NCI-H2227 (cell line): ENCODE measurements around the gene KHDC3L.
A peak's percentile ranks its signal among the peaks of the same experiment; 100 is the strongest.

Experiments used
- DNase-seq: peaks from one replicate; lab custom pipeline; 2025; ENCODE audit not compliant: unreplicated experiment; lab: John Stamatoyannopoulos, UW

KHDC3L gene

GRCh38 chr6:73362358-73362757, at the start of gene KHDC3L:
KHDC3L (plus strand) TSS chr6:73362658; CDS start chr6:73362730, 72 bp downstream.
- DNase-seq = no peak

GRCh38 chr6:73314577-73315492, 47.6 kb upstream of the KHDC3L start:
- no peak for DNase-seq

- DNase-seq = no peak
Observed at GRCh38 chr6:73323323-73323722, 39.1 kb upstream of the KHDC3L start.

DNA sequence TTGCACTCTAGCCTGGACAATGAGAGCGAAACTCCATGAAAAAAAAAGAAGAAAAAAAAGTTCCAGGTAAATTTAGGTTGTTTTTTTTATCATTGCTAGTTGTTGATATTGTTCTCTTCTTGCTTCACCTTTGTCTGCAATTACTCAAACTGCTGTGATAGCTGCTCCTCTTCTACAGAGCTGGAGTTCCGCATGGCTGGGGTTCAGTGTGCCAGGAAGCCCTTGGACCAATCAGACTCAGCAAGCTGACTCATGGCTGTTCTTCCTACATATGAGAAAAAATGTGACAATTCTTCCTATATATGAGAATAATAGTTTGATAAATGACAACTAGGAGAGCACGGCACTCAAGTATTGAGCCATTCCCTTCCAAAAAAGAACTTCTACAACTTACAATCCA, 36.8 kb upstream of the KHDC3L start:
- DNase-seq = no peak

GRCh38 chr6:73328790-73329189, 33.7 kb upstream of the KHDC3L start:
- DNase-seq = no peak

DNA sequence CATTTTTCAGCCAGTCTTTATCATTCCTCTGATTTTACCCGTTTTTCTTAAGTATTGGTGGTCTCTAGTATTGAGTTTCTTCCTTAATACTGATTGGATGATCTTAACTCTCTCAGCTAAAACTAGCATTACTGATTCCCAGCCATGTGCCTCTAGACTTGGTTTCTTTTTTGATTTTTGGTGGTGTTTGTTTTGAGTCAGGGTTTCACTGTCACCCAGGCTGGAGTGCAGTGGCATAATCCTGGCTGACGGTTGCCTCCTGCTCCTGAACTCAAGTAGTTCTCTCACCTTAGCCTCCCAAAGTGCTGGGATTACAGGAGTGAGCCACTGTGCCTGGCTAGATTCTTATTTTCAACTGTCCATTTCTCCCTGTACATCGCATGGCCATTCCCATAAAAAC, 33.3 kb upstream of the KHDC3L start:
- no peak for DNase-seq

GRCh38 chr6:73339340-73339739, 23.1 kb upstream of the KHDC3L start:
- peak; percentile 4 for DNase-seq

- no peak for DNase-seq
Observed at GRCh38 chr6:73340048-73340447, 22.4 kb upstream of the KHDC3L start.

DNA sequence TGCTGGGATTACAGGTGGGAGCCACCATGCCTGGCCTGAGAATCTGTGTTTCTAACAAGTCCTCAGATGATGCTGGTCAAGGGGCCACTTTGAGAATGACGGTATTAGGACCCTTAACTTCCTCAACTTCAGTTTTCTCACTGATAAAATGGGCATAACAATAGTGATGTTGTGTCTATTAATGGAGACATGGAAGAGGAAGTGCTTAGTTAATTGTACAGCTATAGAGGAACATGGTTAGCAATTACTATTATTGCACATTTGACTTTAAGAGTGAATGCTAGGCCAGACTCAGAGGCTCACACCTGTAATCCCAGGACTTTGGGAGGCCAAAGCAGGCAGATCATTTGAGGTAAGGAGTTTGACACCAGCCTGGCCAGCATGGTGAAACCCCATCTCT, 21.1 kb upstream of the KHDC3L start:
- no peak for DNase-seq

DNA sequence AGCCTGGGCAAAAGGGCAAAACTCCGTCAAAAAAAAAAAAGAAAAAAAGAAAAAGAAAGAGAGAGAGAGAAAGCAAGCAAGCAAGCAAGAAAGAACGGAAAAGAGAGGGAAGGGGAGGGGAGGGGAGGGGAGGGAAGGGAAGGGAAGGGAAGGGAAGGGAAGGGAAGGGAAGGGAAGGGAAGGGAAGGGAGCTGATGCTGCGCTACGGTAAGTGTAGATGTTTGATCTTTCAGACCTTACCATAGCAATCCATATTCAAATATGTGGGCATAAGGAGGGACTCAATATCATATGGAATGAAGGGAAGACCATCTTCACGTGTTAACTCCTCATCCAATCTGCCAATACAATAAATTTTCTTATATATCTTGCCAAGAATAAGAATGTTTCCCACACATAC, 20.3 kb upstream of the KHDC3L start:
- DNase-seq = no peak

GRCh38 chr6:73343164-73343563, 19.3 kb upstream of the KHDC3L start:
- no peak for DNase-seq

- no peak for DNase-seq
Observed at GRCh38 chr6:73348550-73349204, 13.8 kb upstream of the KHDC3L start.

DNA sequence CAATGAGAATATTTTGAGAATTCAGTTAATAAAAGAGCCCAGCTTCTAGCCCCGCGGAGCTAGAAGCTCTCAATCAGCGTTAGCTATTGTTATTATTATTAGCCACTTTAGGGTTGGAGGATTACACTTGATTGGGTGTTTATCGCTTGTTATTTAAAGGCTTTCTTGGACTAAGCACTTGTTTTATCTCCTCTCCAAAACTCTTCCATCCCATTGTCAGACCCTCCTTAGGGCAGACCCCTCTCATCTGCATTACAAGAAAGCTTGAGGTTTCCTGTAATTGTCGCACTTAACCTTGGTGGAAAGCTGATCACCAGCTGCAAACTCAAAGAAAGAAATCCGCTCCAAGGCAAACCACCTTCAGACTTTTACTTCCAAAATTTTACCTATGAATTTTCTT, 13.1 kb upstream of the KHDC3L start:
- DNase-seq = no peak

DNA sequence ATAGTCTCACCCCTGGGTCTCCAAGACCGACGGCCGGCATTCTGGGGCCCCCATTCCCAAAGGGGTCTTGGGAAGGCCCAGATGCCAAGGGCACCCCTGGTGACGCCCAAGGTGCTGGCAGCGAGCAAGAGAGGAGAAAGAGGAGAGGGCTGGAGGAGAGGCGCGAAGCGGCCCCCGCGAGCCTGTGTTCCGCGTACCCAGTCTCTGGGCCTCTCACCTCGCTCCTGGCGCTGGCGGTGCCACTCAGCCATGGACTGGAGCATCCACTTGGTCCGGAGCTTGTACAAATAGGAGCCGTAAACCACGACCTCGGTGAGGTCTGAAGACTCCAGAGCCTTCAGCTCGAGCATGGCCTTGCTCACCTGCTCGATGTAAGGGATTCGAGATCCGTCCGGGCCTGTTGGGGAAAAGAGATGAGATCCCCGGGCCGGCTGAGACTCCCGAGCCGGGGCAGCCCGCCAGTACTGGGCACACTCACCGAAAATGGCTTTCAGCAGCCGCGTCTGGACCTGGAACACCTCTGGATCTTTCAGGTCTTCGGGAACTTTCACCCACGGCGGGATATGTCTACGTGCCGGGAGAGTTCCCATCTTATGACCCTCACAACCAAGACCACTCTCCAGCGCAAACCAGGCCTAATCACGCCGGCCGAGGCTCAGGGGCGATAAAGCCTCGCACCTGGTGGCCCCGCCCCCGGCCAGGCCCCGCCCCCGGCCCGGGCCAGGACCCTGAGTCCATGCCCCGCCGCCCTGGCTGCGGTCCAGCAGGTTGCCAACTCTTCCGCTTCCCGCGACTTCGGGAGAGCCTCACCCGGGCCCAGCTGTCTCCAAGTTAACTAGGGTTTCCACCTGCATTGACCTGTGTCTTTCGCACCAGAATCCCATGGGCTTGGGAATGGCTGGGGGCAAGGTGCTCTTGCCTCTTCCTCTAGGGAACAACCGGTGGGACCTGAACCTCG, 8.5 kb upstream of the KHDC3L start, which contains the start of gene DPPA5:
Gene DPPA5, minus strand, starts transcription at position 641 of the 958 bp plus-strand sequence. Its CDS starts 51 bp downstream, at position 590.
- no peak for DNase-seq

DNA sequence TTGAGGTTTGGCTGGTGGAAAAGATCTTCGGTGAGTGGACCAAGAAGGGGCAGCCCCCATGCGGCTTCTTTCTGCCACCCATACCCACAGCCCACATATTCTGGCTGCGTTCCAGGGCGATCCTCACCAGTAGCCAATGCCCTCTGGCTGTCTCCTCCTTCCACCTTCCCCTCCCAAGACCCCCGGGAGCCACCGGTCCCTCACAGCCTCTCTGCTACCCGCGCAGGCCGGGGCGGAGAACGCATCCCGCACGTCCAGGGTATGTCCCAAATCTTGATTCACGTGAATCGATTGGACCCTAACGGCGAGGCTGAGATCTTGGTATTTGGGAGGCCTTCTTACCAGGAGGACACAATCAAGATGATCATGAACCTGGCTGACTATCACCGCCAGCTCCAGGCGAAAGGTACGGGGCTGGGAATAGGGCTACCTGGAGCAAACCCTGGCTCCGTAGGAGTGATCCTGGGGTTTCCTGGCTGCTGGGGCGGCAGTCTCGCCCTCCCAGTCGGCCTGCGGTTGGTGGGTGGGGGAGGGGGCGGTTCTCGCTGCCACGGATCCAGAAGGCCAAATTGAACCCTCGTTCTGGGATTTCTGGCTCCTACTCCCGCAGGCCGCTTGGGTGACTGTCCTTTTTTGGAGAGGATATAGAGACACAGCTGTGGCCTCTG, 545 bp downstream of the KHDC3L start:
- no peak for DNase-seq

DNA sequence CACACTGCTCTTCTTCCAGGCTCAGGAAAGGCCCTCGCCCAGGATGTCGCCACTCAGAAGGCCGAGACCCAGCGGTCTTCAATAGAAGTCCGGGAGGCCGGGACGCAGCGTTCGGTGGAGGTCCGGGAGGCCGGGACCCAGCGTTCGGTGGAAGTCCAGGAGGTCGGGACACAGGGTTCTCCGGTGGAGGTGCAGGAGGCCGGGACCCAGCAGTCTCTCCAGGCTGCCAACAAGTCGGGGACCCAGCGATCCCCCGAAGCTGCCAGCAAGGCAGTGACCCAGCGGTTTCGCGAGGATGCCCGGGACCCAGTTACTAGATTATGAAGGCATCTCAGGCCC, 1.0 kb downstream of the KHDC3L start:
- no peak for DNase-seq

DNA sequence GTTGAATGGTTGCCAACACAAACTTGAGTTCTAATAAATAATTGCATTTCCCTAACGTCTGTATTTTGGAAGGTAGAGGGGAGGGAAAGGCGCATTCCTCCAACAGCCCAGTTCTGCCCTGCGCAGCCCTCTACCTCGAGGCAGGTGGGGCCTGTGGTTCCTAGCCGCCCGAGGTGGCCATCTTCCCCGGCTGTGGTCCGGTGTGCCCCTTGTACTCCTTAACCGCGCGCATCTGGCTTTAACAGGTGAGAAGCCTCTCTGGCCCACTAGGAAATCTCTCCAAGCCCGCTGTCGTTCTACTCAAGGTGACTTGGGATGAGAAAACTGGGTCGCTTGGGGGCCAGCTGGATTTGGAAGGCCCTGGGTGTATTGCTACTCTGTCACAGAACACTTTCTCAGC, 1.7 kb downstream of the KHDC3L start:
- DNase-seq = no peak

DNA sequence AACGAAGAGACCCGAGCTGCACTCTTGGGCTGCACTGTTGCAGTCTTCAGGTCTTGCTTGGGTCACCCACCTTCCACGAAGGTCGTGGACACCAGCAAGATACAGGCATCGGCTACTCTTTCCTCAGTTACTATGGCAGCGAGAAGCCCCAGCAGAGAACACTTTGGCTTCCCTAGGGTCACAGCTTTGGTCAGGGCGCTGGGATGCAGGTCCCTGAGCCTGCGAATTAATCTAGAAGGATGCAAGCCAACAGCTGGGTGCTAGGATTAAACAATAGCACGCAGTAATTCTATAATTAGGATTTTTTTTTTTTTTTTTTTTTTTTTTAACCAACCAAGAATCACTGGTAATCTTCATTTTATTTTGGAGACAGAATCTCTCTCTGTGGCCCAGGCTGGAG, 2.1 kb downstream of the KHDC3L start:
- no peak for DNase-seq

GRCh38 chr6:73367761-73368355, 5.4 kb downstream of the KHDC3L start:
- DNase-seq = no peak

- no peak for DNase-seq
Observed at GRCh38 chr6:73368675-73369074, 6.2 kb downstream of the KHDC3L start.
